ENCODE data around the gene POU2F3. TPM values are rescaled to one million over a fixed set of nuclear protein-coding genes. Genes with fewer than 3 reads are reported as not detected.

POU2F3 gene
- total RNA-seq, 3 donors from 2014 or later (not counting 1 experiment from before 2014, with no cell fraction given) = not detected

GRCh38 chr11:120318906-120319305 lies 79.0 kb downstream of the POU2F3 start:
- Mint-ChIP-seq H3K9me3 (no peaks in the 10 kb centered on the region), H3K4me1 (no peaks in the 10 kb centered on the region), H3K4me3 (no peak overlapping the region), H3K27ac (no peak overlapping the region), H3K36me3 (no peaks in the 10 kb centered on the region), H3K27me3 (ENCODE audit: low read depth in 2 of 2) (peaks cover 40 to 49% of the 10 kb centered on the region in 2 donors)
- Histone ChIP-seq H3K9me3 (ENCODE audit: control insufficient read depth, insufficient read depth, low read length) (no peaks in the 10 kb centered on the region), H3K27ac (ENCODE audit: low read length) (no peak overlapping the region), H3K4me3 (ENCODE audit: low read length) (no peak overlapping the region), H3K36me3 (ENCODE audit: control insufficient read depth, insufficient read depth, low read length) (no peaks in the 10 kb centered on the region), H3K27me3 (ENCODE audit: control insufficient read depth, insufficient read depth, low read length) (peaks cover 9% of the 10 kb centered on the region), H3K4me1 (ENCODE audit: control insufficient read depth, insufficient read depth, low read length) (no peaks in the 10 kb centered on the region)
- 77% methylated on average over 4 of the region's 4 CpGs for WGBS (ENCODE audit: insufficient coverage)
- intact Hi-C loops (cut with micrococcal nuclease) = no loop called here
- DNase-seq = no peak
- no peak for TF ChIP-seq CTCF (IDR thresholded peaks at IDR 0.05)
- ATAC-seq = no peak

GRCh38 chr11:120324932-120325810 lies 85.2 kb downstream of the POU2F3 start, which contains the start of gene TLCD5:
Gene TLCD5 (plus strand): TSS chr11:120325299. CDS start chr11:120327442, 2,143 bp downstream.
- Mint-ChIP-seq H3K27ac (no peak within 1 kb of the TSS), H3K9me3 (no peaks in the 10 kb centered on the region), H3K4me1 (peaks cover 26 to 27% of the 10 kb centered on the region in 2 donors), H3K36me3 (no peaks in the 10 kb centered on the region), H3K4me3 (peak within 1 kb of the TSS; percentile 83), H3K27me3 (ENCODE audit: low read depth in 2 of 2) (peaks cover 56 to 67% of the 10 kb centered on the region in 2 donors)
- WGBS (ENCODE audit: insufficient coverage) = 2% methylated on average over 81 of the region's 84 CpGs
- Histone ChIP-seq H3K4me1 (ENCODE audit: control insufficient read depth, insufficient read depth, low read length) (peaks cover 3% of the 10 kb centered on the region), H3K9me3 (ENCODE audit: control insufficient read depth, insufficient read depth, low read length) (no peaks in the 10 kb centered on the region), H3K36me3 (ENCODE audit: control insufficient read depth, insufficient read depth, low read length) (no peaks in the 10 kb centered on the region), H3K27ac (ENCODE audit: low read length) (no peak within 1 kb of the TSS), H3K27me3 (ENCODE audit: control insufficient read depth, insufficient read depth, low read length) (peaks cover 22% of the 10 kb centered on the region), H3K4me3 (ENCODE audit: low read length) (no peak within 1 kb of the TSS)
- DNase-seq (peak in 1 of 2 donors; percentile 52), ATAC-seq (peak; percentile 43 to 61 (median 55))
- intact Hi-C loops (cut with micrococcal nuclease) = no loop called here
- TF ChIP-seq CTCF (IDR thresholded peaks at IDR 0.05) = no peak

GRCh38 chr11:120326228-120326627 lies 86.3 kb downstream of the POU2F3 start:
- Mint-ChIP-seq H3K4me3 (peak overlapping the region; percentile 76), H3K9me3 (no peaks in the 10 kb centered on the region)

More at GRCh38 chr11:120326228-120326627, 86.3 kb downstream of the POU2F3 start:
- Mint-ChIP-seq H3K36me3 (no peaks in the 10 kb centered on the region), H3K27ac (no peak overlapping the region), H3K27me3 (ENCODE audit: low read depth in 2 of 2) (peaks cover 58 to 73% of the 10 kb centered on the region in 2 donors), H3K4me1 (peaks cover 26 to 27% of the 10 kb centered on the region in 2 donors)
- intact Hi-C loops (cut with micrococcal nuclease) = no loop called here
- TF ChIP-seq CTCF (IDR thresholded peaks at IDR 0.05) = no peak
- DNase-seq = no peak
- Histone ChIP-seq H3K36me3 (ENCODE audit: control insufficient read depth, insufficient read depth, low read length) (no peaks in the 10 kb centered on the region), H3K27ac (ENCODE audit: low read length) (no peak overlapping the region), H3K9me3 (ENCODE audit: control insufficient read depth, insufficient read depth, low read length) (no peaks in the 10 kb centered on the region), H3K4me3 (ENCODE audit: low read length) (no peak overlapping the region), H3K4me1 (ENCODE audit: control insufficient read depth, insufficient read depth, low read length) (peaks cover 3% of the 10 kb centered on the region), H3K27me3 (ENCODE audit: control insufficient read depth, insufficient read depth, low read length) (peaks cover 22% of the 10 kb centered on the region)
- no peak for ATAC-seq
- WGBS (ENCODE audit: insufficient coverage) = 54% methylated on average over 2 of the region's 3 CpGs

Data from natural killer cell (primary cell).